IMR-90 (cell line): ENCODE data around the gene BEGAIN. TPM values are rescaled to one million over a fixed set of nuclear protein-coding genes. Genes with fewer than 3 reads are reported as not detected.

ENCODE experiments used
- ATAC-seq: fragments of 200-7000 bp; cut with Tn5 transposase; 2 replicates; pipeline ENCODE4 v1.9.1; 2020; ENCODE audit warnings: low read depth, mild to moderate bottlenecking, moderate library complexity
- BruUV-seq: library from RNA; stranded (reverse); fragments of 400-500 nt; replicated peaks from 2 replicates; lab custom pipeline; 2021; lab: Mats Ljungman, UMichigan
- CTCF ChIA-PET: fragments of 300-600 bp; formaldehyde crosslinking; extraction: SDS; loops from one replicate; lab custom pipeline; 2021; ENCODE audit warnings: antibody characterized with exemption; lab: Yijun Ruan, JAX
- POLR2A ChIA-PET: fragments of 300-600 bp; sonication (Branson Sonifier 250); formaldehyde crosslinking; loops from one replicate; lab custom pipeline; 2022; ENCODE audit warnings: antibody characterized with exemption; ENCODE audit not compliant: unreplicated experiment; lab: Charles Lee
- DNase-seq: peaks from one replicate; pipeline ENCODE4 v3.0.0; 2013
- H2AFZ ChIP-seq: replicated peaks from 2 replicates; pipeline ENCODE3; 2013; ENCODE audit warnings: low read length, mild to moderate bottlenecking; ENCODE audit not compliant: poor library complexity
- H2AK5ac ChIP-seq: 2 replicates; pipeline ENCODE4 v1.6.1; 2013; ENCODE audit warnings: low read depth, low read length, inconsistent platforms
- H2AK9ac ChIP-seq: replicated peaks from 2 replicates; pipeline ENCODE3; 2013; ENCODE audit warnings: mild to moderate bottlenecking, low read depth, low read length, moderate library complexity; ENCODE audit not compliant: poor library complexity
- H2BK120ac ChIP-seq: 2 replicates; pipeline ENCODE4 v1.6.1; 2013; ENCODE audit warnings: low read depth, low read length, inconsistent platforms
- H2BK15ac ChIP-seq: 3 replicates; pipeline ENCODE4 v1.6.1; 2013; ENCODE audit warnings: low read depth, low read length, inconsistent platforms
- H2BK20ac ChIP-seq: 2 replicates; pipeline ENCODE4 v1.6.1; 2013; ENCODE audit warnings: low read depth, mild to moderate bottlenecking, inconsistent platforms, low read length, moderate library complexity
- H2BK5ac ChIP-seq: 2 replicates; pipeline ENCODE4 v1.6.1; 2013; ENCODE audit warnings: mild to moderate bottlenecking, low read depth, low read length, inconsistent platforms; ENCODE audit not compliant: poor library complexity, severe bottlenecking
- H3K14ac ChIP-seq: replicated peaks from 2 replicates; pipeline ENCODE4 v1.6.1; 2013; ENCODE audit warnings: low read depth, low read length, inconsistent platforms
- H3K18ac ChIP-seq: 2 replicates; pipeline ENCODE4 v1.6.1; 2013; ENCODE audit warnings: low read depth, low read length, control low read depth
- H3K23ac ChIP-seq: 2 replicates; pipeline ENCODE4 v1.6.1; 2013; ENCODE audit warnings: low read depth, low read length, inconsistent platforms
- H3K27ac ChIP-seq: 2 replicates; pipeline ENCODE4 v1.5.1; 2013; ENCODE audit warnings: mild to moderate bottlenecking, control low read depth, low read length; ENCODE audit not compliant: insufficient read depth
- H3K27me3 ChIP-seq: 2 replicates; pipeline ENCODE4 v1.6.1; 2013; ENCODE audit warnings: low read length; ENCODE audit not compliant: control insufficient read depth, insufficient read depth
- H3K36me3 ChIP-seq: 2 replicates; pipeline ENCODE4 v1.6.1; 2013; ENCODE audit warnings: low read length, mixed read lengths; ENCODE audit not compliant: control insufficient read depth, insufficient read depth
- H3K4ac ChIP-seq: 2 replicates; pipeline ENCODE4 v1.6.1; 2013; ENCODE audit warnings: low read depth, low read length, inconsistent platforms
- H3K4me1 ChIP-seq: 2 replicates; pipeline ENCODE4 v1.6.1; 2013; ENCODE audit warnings: low read length, mixed read lengths; ENCODE audit not compliant: control insufficient read depth, insufficient read depth
- H3K4me2 ChIP-seq: 2 replicates; pipeline ENCODE4 v1.6.1; 2013; ENCODE audit warnings: low read depth, mild to moderate bottlenecking, control low read depth, low read length, moderate library complexity
- H3K4me3 ChIP-seq: 2 replicates; pipeline ENCODE4 v1.5.1; 2013; ENCODE audit warnings: low read depth, mild to moderate bottlenecking, control low read depth, low read length, moderate library complexity; ENCODE audit not compliant: insufficient read depth
- H3K56ac ChIP-seq: 2 replicates; pipeline ENCODE4 v1.6.1; 2013; ENCODE audit warnings: low read length, inconsistent platforms; ENCODE audit not compliant: insufficient read depth; ENCODE audit errors: extremely low read depth
- H3K79me1 ChIP-seq, 2 experiments: 2 replicates each; pipeline ENCODE4 v1.6.1; 2013; ENCODE audit warnings: low read length in 2 of 2, inconsistent platforms in 1 of 2, low read depth in 1 of 2
- H3K9ac ChIP-seq: 2 replicates; pipeline ENCODE4 v1.6.1; 2013; ENCODE audit warnings: low read depth, low read length, control low read depth
- H3K9me1 ChIP-seq: 2 replicates; pipeline ENCODE4 v1.6.1; 2013; ENCODE audit warnings: low read length, inconsistent platforms; ENCODE audit not compliant: insufficient read depth
- H3K9me3 ChIP-seq: 2 replicates; pipeline ENCODE4 v1.6.1; 2013; ENCODE audit warnings: low read length; ENCODE audit not compliant: control insufficient read depth, insufficient read depth
- H4K20me1 ChIP-seq: 2 replicates; pipeline ENCODE4 v1.6.1; 2013; ENCODE audit warnings: low read length, inconsistent platforms; ENCODE audit not compliant: insufficient read depth
- H4K5ac ChIP-seq: 2 replicates; pipeline ENCODE4 v1.6.1; 2013; ENCODE audit warnings: mild to moderate bottlenecking, low read depth, low read length, control low read depth
- H4K8ac ChIP-seq, 2 experiments: 2 replicates each; pipeline ENCODE4 v1.6.1; 2013; ENCODE audit warnings: low read depth in 2 of 2, low read length in 2 of 2, control low read depth in 1 of 2, inconsistent platforms in 1 of 2
- H4K91ac ChIP-seq: 2 replicates; pipeline ENCODE4 v1.6.1; 2013; ENCODE audit warnings: low read depth, low read length, inconsistent platforms; ENCODE audit not compliant: insufficient read depth
- BHLHE40 ChIP-seq: fragments of 150-350 bp; IDR thresholded peaks from 2 replicates; pipeline ENCODE4 v1.6.1; 2016; ENCODE audit warnings: mild to moderate bottlenecking, low read depth, low read length
- CEBPB ChIP-seq: IDR thresholded peaks from 2 replicates; pipeline ENCODE4 v1.6.1; 2012; ENCODE audit warnings: low read depth, low read length, improper control_type of control experiment
- MAZ ChIP-seq: IDR thresholded peaks from 2 replicates; pipeline ENCODE4 v1.6.1; 2012; ENCODE audit warnings: low read depth, mild to moderate bottlenecking, low read length, improper control_type of control experiment, moderate library complexity, borderline replicate concordance
- RAD21 ChIP-seq: IDR thresholded peaks from 2 replicates; pipeline ENCODE4 v1.6.1; 2012; ENCODE audit warnings: low read length, improper control_type of control experiment
- SMC3 ChIP-seq: fragments of 150-350 bp; IDR thresholded peaks from 2 replicates; pipeline ENCODE4 v1.6.1; 2016; ENCODE audit warnings: low read depth, mild to moderate bottlenecking, antibody characterized with exemption, low read length, moderate library complexity
- WGBS, 2 experiments: methylation state at CpG; one replicate each; pipeline versions ENCODE4 v1.1.5 to v1.1.7; 2013; ENCODE audit warnings: missing lambda C conversion rate in 2 of 2; ENCODE audit not compliant: insufficient read length in 1 of 2; ENCODE audit errors: extremely low coverage in 2 of 2; 5-methylcytosine and 5-hydroxymethylcytosine counted together
- dilution Hi-C: fragments of 300-500 bp; cut with HindIII; formaldehyde crosslinking; loops from one replicate; pipeline ENCODE4 v1.14.3; 2018; ENCODE audit warnings: low sequenced_read_pairs; ENCODE audit not compliant: unreplicated experiment
- in situ Hi-C: fragments of 300-500 bp; cut with MboI; formaldehyde crosslinking; loops from 3 replicates; pipeline ENCODE4 v1.14.3; 2019; ENCODE audit warnings: low sequenced_read_pairs, inconsistent platforms, mixed read lengths
- intact Hi-C: fragments of 100-400 bp; cut with micrococcal nuclease; formaldehyde crosslinking; loops from 2 replicates; pipeline ENCODE4 v1.10.0; 2022
- polyA plus RNA-seq, 3 experiments: library from polyadenylated mRNA; depleted of rRNA; stranded (reverse); fragments of >200 nt; gene quantifications; 2 replicates each; pipeline ENCODE4 v1.2.3, GENCODE V29; 2012; ENCODE audit warnings: low replicate concordance in 1 of 3
- total RNA-seq: library from RNA; depleted of rRNA; stranded (reverse); fragments of >200 nt; gene quantifications from 2 replicates; pipeline ENCODE4 v1.2.3, GENCODE V29; 2012
- TF ChIP-seq, protein P1 (sequence below): conservative IDR thresholded peaks from 2 replicates; pipeline ENCODE4 v1.5.1; 2012; ENCODE audit warnings: mild to moderate bottlenecking, low read depth, low read length, improper control_type of control experiment
- TF ChIP-seq, protein P2 (sequence below): fragments of 150-350 bp; IDR thresholded peaks from 2 replicates; pipeline ENCODE4 v1.6.1; 2017; ENCODE audit warnings: mild to moderate bottlenecking, antibody characterized with exemption, low read length, low read depth

BEGAIN gene
- total and polyA plus RNA-seq, 2 of the 4 experiments (the other 2 are of a cell fraction) = 0.18 to 0.99 TPM

DNA sequence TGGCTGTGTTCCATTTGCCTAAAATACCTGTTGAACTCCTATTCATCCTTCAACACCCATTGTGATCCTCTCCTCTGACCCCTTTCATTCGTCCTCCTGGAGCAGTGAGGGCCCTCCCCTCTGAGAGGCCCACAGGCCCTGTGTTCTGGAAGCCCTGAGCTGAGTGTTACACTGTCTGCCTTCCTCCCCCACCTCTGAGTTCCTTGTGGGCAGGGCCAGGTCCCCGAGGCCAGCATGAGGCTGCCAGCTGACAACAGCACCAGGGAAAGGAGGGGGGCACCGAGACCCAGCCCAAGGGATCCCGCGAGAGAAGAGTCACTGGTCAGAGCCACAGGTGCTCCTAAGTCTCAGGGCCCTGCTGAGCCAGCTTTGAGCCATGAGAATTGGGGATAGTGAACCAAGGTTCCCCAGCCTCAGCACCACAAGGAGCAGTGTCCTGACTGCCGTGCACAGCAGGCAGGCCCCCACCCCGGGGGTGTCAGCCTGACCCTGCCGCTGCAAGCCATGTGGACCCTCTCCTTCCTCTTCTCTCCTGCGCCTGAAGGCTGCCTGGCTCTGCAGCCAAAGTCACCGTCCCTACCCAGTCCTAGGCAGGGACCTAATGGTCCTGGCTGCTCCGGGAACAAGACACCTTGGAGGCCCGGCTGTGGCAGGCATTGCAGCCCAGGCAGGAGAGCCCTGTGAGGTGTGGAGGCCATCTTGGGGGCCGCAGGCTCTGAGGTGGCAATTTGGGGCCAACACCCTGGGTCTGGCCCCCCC lies 52.5 kb downstream of the BEGAIN start:
- Histone ChIP-seq H4K91ac (no peak overlapping the region), H3K27ac (no peak overlapping the region), H2BK120ac (no peak overlapping the region), H3K9ac (no peak overlapping the region), H3K27me3 (no peaks in the 10 kb centered on the region), H3K36me3 (peaks cover 3% of the 10 kb centered on the region; the same call in 1 of the 2 replicates), H3K9me1 (peaks cover 4% of the 10 kb centered on the region), H3K23ac (no peak overlapping the region), H4K8ac (no peak overlapping the region), H3K9me3 (no peaks in the 10 kb centered on the region), H4K5ac (no peak overlapping the region), H2AK9ac (peak overlapping the region; percentile 65), H3K4me2 (no peak overlapping the region), H2AFZ (no peak overlapping the region), H3K4ac (no peak overlapping the region), H3K18ac (no peak overlapping the region), H2BK15ac (no peak overlapping the region), H3K79me1 (no peaks in the 10 kb centered on the region), H3K4me1 (no peaks in the 10 kb centered on the region; the same call in 1 of the 2 replicates), H4K20me1 (no peaks in the 10 kb centered on the region), H2AK5ac (no peak overlapping the region), H3K14ac (no peak overlapping the region), H3K4me3 (no peak overlapping the region), H3K56ac (no peak overlapping the region), H2BK20ac (no peak overlapping the region), H2BK5ac (no peak overlapping the region)
- 85% methylated on average over 4 of the region's 13 CpGs; no CpG with 5 or more reads in 1 of the 2 experiments for WGBS, 2 experiments
- intact Hi-C loops = loop anchor here (5.0 kb wide), 1 partner anchor 293 kb away; the partner anchor contains the start of gene MEG3
- no peak for TF ChIP-seq CEBPB
- TF ChIP-seq MAZ = no peak
- TF ChIP-seq, protein P1, sequence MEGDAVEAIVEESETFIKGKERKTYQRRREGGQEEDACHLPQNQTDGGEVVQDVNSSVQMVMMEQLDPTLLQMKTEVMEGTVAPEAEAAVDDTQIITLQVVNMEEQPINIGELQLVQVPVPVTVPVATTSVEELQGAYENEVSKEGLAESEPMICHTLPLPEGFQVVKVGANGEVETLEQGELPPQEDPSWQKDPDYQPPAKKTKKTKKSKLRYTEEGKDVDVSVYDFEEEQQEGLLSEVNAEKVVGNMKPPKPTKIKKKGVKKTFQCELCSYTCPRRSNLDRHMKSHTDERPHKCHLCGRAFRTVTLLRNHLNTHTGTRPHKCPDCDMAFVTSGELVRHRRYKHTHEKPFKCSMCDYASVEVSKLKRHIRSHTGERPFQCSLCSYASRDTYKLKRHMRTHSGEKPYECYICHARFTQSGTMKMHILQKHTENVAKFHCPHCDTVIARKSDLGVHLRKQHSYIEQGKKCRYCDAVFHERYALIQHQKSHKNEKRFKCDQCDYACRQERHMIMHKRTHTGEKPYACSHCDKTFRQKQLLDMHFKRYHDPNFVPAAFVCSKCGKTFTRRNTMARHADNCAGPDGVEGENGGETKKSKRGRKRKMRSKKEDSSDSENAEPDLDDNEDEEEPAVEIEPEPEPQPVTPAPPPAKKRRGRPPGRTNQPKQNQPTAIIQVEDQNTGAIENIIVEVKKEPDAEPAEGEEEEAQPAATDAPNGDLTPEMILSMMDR = no peak
- TF ChIP-seq BHLHE40 = no peak
- no peak for TF ChIP-seq RAD21
- TF ChIP-seq SMC3 = no peak
- TF ChIP-seq, protein P2, sequence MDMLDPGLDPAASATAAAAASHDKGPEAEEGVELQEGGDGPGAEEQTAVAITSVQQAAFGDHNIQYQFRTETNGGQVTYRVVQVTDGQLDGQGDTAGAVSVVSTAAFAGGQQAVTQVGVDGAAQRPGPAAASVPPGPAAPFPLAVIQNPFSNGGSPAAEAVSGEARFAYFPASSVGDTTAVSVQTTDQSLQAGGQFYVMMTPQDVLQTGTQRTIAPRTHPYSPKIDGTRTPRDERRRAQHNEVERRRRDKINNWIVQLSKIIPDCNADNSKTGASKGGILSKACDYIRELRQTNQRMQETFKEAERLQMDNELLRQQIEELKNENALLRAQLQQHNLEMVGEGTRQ = no peak
- DNase-seq = no peak
- in situ Hi-C loops = no loop called here
- no peak for ATAC-seq
- POLR2A ChIA-PET = no interaction called here
- CTCF ChIA-PET = interaction anchor here (1.0 kb wide), 1 partner anchor 58 kb away, joined by 3 read pairs; no protein-coding TSS in a partner anchor
- BruUV-seq = no TSS peak
- dilution Hi-C loops = no loop called here
